Natural killer cell treated with Interleukin-12 subunit alpha and Interleukin-12 subunit beta and Interleukin-15 and Interleukin-18, amount 100 ng/mL, for 72 hours (primary cell): ENCODE measurements around the gene UBE2QL1. TPM values are rescaled to one million over a fixed set of nuclear protein-coding genes. Genes with fewer than 3 reads are reported as not detected.
"Not testable (repeated sequence)": the region's sequence is repeated elsewhere in the genome, so short reads cannot be mapped to it uniquely, and the experiment has no call there.

ENCODE experiments used
- ATAC-seq, 2 donors: fragments of 150-1000 bp; cut with Tn5 transposase in 1 of 2; sonication (Bioruptor Pico), chemical (Tn5 transposase) in 1 of 2; 2 replicates each; pipeline ENCODE4 v1.10.0; 2021
- DNase-seq: peaks from one replicate; pipeline ENCODE4 v3.0.0; 2022; ENCODE audit warnings: low spot score
- H3K27ac Mint-ChIP-seq, 2 donors: 1 replicate in 1 of 2; 2 replicates in 1 of 2; pipeline ENCODE4 v1.8.0; 2022; ENCODE audit warnings: mixed read lengths in 2 of 2, mild to moderate bottlenecking in 1 of 2, moderate library complexity in 1 of 2
- H3K27me3 Mint-ChIP-seq, 2 donors: 1 replicate in 1 of 2; 2 replicates in 1 of 2; pipeline ENCODE4 v1.8.0; 2022; ENCODE audit warnings: mixed read lengths in 2 of 2
- H3K36me3 Mint-ChIP-seq: one replicate; pipeline ENCODE4 v1.8.0; 2022; ENCODE audit warnings: mixed read lengths
- H3K4me1 Mint-ChIP-seq, 2 donors: 1 replicate in 1 of 2; 2 replicates in 1 of 2; pipeline ENCODE4 v1.8.0; 2022; ENCODE audit warnings: low read depth in 2 of 2, mixed read lengths in 2 of 2, mild to moderate bottlenecking in 1 of 2
- H3K4me3 Mint-ChIP-seq: one replicate; pipeline ENCODE4 v1.8.0; 2022; ENCODE audit warnings: mixed read lengths
- H3K9me3 Mint-ChIP-seq: 2 replicates; pipeline ENCODE4 v1.8.0; 2022; ENCODE audit warnings: mixed read lengths
- total RNA-seq, 2 donors: library from RNA; stranded (reverse); gene quantifications; one replicate each; pipeline ENCODE4 v1.2.3, GENCODE V29; 2022

UBE2QL1 gene
- total RNA-seq, 2 donors from 2014 or later = not detected

DNA sequence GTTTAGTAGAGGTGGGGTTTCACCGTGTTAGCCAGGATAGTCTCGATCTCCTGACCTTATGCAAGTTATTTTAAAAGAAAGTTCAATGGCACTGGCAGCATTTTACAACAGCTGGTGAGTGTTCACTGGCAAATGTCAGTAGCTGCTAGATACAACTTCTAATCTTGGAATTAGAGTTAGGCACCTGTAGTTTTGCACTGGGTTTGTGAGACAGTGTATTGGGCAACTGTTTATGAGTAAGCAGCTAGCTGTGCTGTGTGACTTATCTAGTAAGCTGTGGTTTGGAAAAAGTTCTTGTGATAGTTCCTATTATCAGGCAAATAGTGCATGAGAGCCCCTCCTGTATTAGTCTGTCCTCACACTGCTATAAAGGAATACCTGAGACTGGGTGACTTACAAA is 61.5 kb downstream of the UBE2QL1 start:
- Mint-ChIP-seq H3K27ac (no peak overlapping the region), H3K4me1 (no peaks in the 10 kb centered on the region), H3K4me3 (no peak overlapping the region), H3K27me3 (peaks cover 8 to 14% of the 10 kb centered on the region in 2 donors), H3K9me3 (no peaks in the 10 kb centered on the region), H3K36me3 (no peaks in the 10 kb centered on the region)
- DNase-seq (no peak), ATAC-seq (no peak)

DNA sequence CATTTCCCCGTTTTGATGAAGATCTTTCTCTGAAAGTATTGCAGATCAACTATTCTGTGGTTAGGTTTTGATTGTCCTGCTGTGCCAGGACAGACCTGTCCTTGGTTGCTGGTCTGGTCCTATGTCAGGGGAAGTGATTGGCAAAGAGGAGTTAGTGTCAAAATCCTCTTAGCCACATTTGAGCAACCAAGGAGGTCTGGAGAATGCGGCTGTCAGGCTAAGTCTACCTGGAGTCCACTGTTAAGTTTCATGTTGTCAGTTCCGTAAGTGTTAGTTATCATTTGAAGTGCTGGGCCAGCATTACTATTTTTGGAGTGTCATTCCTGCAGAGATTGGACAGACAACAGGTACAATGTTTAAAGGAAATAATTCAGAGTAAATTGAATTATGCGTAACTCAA is 62.3 kb downstream of the UBE2QL1 start:
- no peak overlapping the region for H3K4me3 Mint-ChIP-seq
- H3K4me1 Mint-ChIP-seq = no peaks in the 10 kb centered on the region
- no peak overlapping the region for H3K27ac Mint-ChIP-seq
- DNase-seq (no peak), ATAC-seq (no peak)
- H3K27me3 Mint-ChIP-seq = peaks cover 5 to 8% of the 10 kb centered on the region in 2 donors
- no peaks in the 10 kb centered on the region for H3K9me3 Mint-ChIP-seq
- no peaks in the 10 kb centered on the region for H3K36me3 Mint-ChIP-seq

DNA sequence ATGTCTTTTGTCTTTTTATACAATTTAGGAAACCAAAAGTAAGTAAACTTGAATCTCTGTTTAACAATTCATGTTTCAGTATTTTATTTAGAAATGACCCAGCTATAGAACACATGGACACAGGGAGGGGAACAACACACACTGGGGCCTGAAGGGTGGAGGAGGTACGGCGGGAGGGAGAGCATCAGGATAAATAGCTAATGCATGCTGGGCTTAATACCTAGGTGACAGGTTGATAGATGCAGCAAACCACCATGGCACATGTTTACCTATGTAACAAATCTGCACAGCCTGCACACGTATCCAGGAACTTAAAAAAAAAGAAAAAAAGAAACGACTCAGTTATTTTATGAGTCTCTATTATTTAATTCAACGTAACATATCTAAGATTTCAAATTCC is 67.2 kb downstream of the UBE2QL1 start:
- DNase-seq, H3K4me3 Mint-ChIP-seq, H3K36me3 Mint-ChIP-seq, H3K27ac Mint-ChIP-seq, H3K27me3 Mint-ChIP-seq, ATAC-seq, H3K9me3 Mint-ChIP-seq, H3K4me1 Mint-ChIP-seq: not testable (repeated sequence)

DNA sequence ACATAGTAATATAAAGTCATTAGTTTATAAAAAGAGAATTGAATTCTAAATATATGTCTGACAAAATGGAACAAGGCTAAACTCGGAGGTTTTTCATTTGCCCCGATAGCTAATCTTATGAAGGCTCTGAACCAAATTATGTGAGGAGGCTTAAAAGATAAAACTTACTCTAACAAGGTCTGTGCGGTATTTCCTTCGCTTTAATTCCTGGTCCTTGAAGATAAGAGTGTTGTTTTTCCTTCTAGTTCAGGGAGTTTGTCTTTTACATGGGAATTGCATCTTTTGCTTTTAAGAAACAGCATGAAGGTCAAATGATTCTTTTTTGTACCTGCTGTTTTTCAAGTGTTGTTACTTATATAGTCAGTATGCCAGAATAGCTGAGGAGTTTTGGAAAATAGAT is 68.2 kb downstream of the UBE2QL1 start:
- Mint-ChIP-seq H3K27ac (no peak overlapping the region), H3K9me3 (no peaks in the 10 kb centered on the region), H3K36me3 (no peaks in the 10 kb centered on the region), H3K27me3 (peaks cover 3 to 9% of the 10 kb centered on the region in 2 donors), H3K4me3 (no peak overlapping the region), H3K4me1 (no peaks in the 10 kb centered on the region)
- DNase-seq (no peak), ATAC-seq (no peak)

DNA sequence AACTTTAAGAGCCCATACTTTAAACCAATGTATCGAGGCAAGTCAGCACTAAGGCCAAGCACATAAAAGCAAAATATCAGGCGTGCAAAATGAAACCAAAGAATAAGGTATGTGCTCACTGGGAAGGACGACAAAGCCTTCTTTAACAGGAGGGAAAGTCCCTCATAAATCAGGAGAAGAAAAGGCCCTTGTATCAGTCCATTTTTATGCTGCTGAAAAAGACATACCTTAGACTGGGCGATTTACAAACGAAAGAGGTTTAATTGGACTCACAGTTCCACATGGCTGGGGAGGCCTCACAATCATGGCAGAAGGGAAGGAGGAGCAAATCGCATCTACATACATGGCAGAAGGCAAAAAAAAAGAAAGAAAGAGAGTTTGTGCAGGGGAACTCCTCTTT is 68.9 kb downstream of the UBE2QL1 start:
- DNase-seq = no peak
- Mint-ChIP-seq H3K36me3 (no peaks in the 10 kb centered on the region), H3K4me1 (no peaks in the 10 kb centered on the region), H3K9me3 (no peaks in the 10 kb centered on the region), H3K4me3 (no peak overlapping the region), H3K27ac (no peak overlapping the region), H3K27me3 (peaks cover 5 to 14% of the 10 kb centered on the region in 2 donors)
- ATAC-seq = no peak

DNA sequence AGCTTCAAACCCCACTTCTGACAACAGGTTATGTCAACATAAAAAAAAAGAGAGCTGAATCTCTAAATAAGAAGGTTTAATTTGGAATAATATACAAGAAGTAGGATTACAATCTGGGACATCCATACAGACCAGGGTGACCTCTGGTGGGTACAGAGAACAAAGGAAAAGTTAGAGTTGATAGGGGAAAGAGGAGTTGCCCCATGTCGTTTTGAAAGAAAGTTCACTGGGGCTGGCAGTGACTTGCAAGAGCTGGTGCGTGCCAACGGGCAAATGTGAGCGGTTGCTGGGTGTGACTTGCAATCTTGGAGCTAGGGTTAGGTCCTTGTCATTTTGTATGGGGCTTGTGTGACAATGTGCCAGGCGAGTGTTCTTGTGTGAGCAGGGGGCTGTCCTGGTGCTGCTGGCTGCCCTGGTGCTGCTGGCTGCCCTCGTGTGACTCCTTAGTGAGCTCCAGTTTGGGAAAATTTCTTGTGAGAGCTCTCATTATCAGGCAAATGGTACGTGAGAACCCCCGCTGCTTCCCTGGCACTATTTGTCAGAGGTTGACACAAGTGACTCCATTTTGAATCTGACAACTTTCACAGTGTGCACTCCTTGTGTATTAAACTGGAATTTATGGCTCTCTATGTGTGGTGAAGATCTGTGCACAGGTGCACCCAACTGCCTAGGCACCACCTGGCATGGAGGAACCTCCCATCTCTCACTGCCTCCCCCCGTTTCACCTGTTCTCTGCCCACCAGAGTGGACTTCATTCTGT is 69.8 kb downstream of the UBE2QL1 start:
- H3K4me1 Mint-ChIP-seq = no peaks in the 10 kb centered on the region

DNA sequence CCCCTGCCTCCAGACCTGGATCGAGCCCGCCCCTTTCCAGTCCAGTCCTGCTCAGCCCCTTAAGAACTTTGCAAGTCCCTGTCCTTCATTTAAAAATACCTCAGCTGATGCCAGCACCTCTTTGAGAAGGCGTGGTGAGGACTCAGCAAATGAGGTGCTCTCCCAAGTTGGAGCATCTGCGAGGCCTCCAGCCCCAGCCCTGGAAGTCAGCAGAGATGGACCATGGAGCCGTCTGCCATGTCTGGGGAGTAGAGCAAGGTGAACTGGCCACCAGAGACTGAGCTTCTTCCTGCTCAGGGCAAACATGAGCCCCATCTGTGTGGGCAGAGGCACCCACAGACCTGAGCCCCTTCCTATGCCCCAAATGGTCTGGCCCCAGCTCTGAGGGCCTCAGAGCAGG is 71.5 kb downstream of the UBE2QL1 start:
- H3K27me3 Mint-ChIP-seq = peaks cover 5 to 16% of the 10 kb centered on the region in 2 donors
- ATAC-seq (no peak), DNase-seq (no peak)
- H3K9me3 Mint-ChIP-seq = no peaks in the 10 kb centered on the region
- no peaks in the 10 kb centered on the region for H3K4me1 Mint-ChIP-seq
- no peak overlapping the region for H3K4me3 Mint-ChIP-seq
- H3K27ac Mint-ChIP-seq = no peak overlapping the region
- H3K36me3 Mint-ChIP-seq = no peaks in the 10 kb centered on the region

More for the DNA sequence above, 69.8 kb downstream of the UBE2QL1 start:
- ATAC-seq (no peak), DNase-seq (no peak)
- no peaks in the 10 kb centered on the region for H3K9me3 Mint-ChIP-seq
- H3K27ac Mint-ChIP-seq = no peak overlapping the region
- H3K4me3 Mint-ChIP-seq = no peak overlapping the region
- peaks cover 5 to 14% of the 10 kb centered on the region in 2 donors for H3K27me3 Mint-ChIP-seq
- H3K36me3 Mint-ChIP-seq = no peaks in the 10 kb centered on the region

DNA sequence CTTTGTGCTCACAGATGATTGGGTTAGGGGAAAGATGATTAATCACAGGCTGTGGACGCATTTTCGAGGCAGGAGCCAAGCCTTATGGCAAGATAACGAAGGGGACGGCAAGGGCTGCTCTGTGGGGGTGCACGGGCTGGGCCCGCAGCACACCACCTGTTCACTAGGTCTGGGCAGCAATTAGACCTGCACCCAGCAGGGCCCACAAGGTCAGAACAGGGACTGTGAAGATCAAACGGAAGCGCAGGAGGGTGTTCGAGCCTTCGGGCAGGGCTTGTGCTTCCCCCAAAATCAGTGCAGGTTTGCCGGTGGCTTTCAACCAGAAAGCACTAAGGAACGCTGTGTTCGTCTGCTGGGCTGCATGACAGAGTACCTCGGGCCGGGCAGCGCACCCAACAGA is 73.7 kb downstream of the UBE2QL1 start:
- Mint-ChIP-seq H3K4me3 (no peak overlapping the region), H3K9me3 (no peaks in the 10 kb centered on the region), H3K4me1 (no peaks in the 10 kb centered on the region), H3K27me3 (peaks cover 5 to 17% of the 10 kb centered on the region in 2 donors), H3K36me3 (no peaks in the 10 kb centered on the region), H3K27ac (no peak overlapping the region)
- ATAC-seq (no peak), DNase-seq (no peak)

DNA sequence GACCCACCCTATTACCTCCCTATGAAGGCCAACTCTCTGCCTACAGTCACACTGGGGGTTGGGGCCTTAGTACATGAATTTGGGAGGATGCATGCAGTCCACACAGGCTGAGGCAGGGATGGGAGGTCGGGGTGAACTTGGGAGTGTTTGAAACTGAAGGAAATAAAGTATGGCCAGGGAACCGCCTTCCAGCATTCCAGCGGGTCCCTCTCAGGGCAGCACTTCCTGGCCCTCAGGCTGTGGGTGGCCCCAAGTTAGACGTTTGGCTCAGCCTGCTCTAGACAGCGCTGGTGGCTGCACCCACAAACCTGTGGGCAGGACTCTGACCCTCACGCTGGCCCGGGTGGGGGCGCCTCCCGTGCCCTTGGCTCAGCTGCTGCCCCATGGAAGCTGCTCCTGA is 74.3 kb downstream of the UBE2QL1 start:
- no peak for DNase-seq
- H3K27ac Mint-ChIP-seq = no peak overlapping the region
- no peak for ATAC-seq
- no peaks in the 10 kb centered on the region for H3K36me3 Mint-ChIP-seq
- no peak overlapping the region for H3K4me3 Mint-ChIP-seq
- H3K4me1 Mint-ChIP-seq = no peaks in the 10 kb centered on the region
- no peaks in the 10 kb centered on the region for H3K9me3 Mint-ChIP-seq
- H3K27me3 Mint-ChIP-seq = peaks cover 11 to 14% of the 10 kb centered on the region in 2 donors

DNA sequence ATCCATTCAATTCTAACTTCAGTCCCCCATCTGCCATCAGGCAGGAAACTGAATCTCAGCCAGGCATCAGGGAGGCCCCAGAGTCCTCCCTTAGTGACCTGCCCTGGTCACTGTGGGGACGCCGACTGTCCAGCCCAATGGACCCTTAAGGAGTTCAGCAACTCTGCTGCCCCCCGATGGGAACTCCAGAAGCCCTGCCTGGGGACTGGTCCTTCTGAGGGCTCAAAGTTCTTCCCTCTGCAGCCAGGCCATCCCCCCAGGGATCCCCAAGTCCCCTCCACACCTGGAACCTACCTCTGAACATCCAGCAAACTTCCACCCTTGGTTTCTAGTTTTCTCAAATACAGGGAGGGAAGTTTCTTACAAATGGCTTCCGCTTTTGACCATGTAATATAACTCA is 76.8 kb downstream of the UBE2QL1 start:
- Mint-ChIP-seq H3K9me3 (no peaks in the 10 kb centered on the region), H3K27me3 (peaks cover 19 to 22% of the 10 kb centered on the region in 2 donors), H3K4me3 (no peak overlapping the region), H3K27ac (no peak overlapping the region), H3K4me1 (no peaks in the 10 kb centered on the region), H3K36me3 (no peaks in the 10 kb centered on the region)
- ATAC-seq (no peak), DNase-seq (no peak)

DNA sequence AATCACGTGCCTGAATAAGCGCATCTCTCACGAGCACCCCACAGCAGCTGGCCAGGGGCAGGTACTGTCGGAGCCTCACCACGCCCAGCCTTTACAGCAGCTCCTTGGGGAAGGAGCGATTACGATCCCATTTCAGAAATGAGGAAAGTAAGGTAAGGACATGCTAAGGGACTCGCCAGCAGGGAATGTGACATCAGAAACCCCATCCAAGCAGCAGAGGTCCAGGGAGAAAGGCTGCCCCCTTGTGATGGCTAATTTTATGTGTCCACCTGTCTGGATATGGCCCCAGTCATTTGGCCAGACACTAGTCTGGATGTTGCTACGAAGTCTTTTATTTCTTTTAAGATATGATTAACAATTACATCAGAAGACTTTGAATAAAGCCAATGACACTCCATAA is 77.3 kb downstream of the UBE2QL1 start:
- Mint-ChIP-seq H3K27me3 (peaks cover 19 to 22% of the 10 kb centered on the region in 2 donors), H3K4me1 (no peaks in the 10 kb centered on the region), H3K36me3 (no peaks in the 10 kb centered on the region), H3K9me3 (no peaks in the 10 kb centered on the region), H3K4me3 (no peak overlapping the region), H3K27ac (no peak overlapping the region)
- no peak for DNase-seq
- no peak for ATAC-seq

DNA sequence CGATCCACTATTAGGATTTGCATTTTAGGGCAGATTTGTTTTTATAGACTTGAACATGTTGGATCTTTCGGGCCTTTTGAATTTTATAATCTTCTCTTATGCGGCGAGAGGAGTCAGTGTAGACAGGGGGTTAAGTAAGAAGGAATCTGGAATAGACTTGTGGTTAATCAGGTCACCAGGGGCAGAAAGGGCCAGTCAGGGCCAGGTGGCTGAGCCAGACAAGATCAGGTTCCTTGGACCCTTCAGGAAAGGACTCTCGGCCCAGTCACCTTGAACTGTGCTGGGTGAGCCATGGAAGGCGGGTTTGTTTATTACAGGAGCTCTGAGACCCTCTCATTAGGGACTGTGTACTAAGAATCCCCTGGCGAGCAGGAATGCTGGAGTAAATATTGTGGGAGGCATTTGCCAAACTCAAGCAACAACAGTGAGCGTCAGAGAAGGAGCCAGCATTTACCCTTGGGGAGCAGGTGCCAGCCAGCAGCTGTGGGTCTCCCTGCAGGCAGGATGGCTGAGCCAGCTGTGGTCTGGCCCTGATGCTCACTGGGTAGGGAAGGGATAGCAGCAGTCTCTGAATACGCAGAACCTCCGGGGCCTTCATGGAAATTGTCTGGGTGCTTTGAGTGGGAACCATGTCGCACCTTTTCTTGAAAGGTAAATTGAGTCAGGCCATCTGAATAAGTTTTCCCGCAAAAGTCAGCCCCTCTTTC is 79.2 kb downstream of the UBE2QL1 start:
- no peak overlapping the region for H3K4me3 Mint-ChIP-seq
- no peaks in the 10 kb centered on the region for H3K4me1 Mint-ChIP-seq
- H3K27ac Mint-ChIP-seq = no peak overlapping the region
- ATAC-seq (no peak), DNase-seq (no peak)
- H3K9me3 Mint-ChIP-seq = no peaks in the 10 kb centered on the region
- H3K36me3 Mint-ChIP-seq = no peaks in the 10 kb centered on the region
- peaks cover 13 to 24% of the 10 kb centered on the region in 2 donors for H3K27me3 Mint-ChIP-seq

DNA sequence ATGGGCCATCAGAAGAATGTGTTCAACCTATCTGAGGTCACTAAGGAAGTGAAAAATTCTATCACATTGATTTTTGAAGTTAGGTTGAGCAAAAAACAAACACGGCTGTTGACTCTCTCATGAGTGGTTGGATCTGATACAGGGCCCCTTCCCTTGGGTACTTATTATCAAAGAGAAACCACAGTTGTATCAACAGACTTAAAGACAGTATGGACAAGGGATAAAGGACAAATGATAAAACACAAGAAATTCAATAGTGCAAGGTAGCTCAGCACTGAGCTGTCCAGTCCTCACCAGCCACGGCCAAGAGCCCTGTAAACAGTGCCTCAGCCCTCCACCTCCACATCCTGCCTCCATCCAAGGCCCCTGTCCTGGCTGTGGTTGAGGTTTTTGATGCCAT is 86.9 kb downstream of the UBE2QL1 start:
- DNase-seq = no peak
- H3K36me3 Mint-ChIP-seq = no peaks in the 10 kb centered on the region
- peaks cover 14 to 29% of the 10 kb centered on the region in 2 donors for H3K27me3 Mint-ChIP-seq
- H3K27ac Mint-ChIP-seq = no peak overlapping the region
- H3K4me3 Mint-ChIP-seq = no peak overlapping the region
- H3K4me1 Mint-ChIP-seq = no peaks in the 10 kb centered on the region
- no peaks in the 10 kb centered on the region for H3K9me3 Mint-ChIP-seq
- no peak for ATAC-seq

DNA sequence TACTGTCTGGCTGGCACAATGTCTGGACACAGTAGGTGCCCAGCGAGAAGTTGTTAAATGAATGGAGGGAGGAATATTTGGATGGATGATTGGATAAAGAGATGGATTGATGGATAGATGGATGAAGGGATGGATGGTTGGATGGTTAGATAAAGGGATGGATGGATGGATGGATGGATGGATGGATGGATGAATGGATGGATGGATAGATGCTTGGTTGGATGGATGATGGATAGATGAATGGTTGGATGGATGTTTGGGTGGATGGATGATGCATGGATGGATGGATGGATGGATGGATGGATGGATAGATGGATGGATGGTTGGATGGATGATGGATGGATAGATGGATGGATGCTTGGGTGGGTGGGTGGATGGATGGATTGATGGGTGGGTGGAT is 90.4 kb downstream of the UBE2QL1 start:
- no peak for DNase-seq
- Mint-ChIP-seq H3K4me3 (no peak overlapping the region), H3K27ac (no peak overlapping the region), H3K9me3 (no peaks in the 10 kb centered on the region), H3K36me3 (no peaks in the 10 kb centered on the region), H3K27me3 (peaks cover 13 to 20% of the 10 kb centered on the region in 2 donors), H3K4me1 (no peaks in the 10 kb centered on the region)
- ATAC-seq = no peak
